WTC11 (cell line): Measurements from ENCODE around the gene MRPL20.

ENCODE experiments used
- ETV6 ChIP-seq: sonication (generic); formaldehyde crosslinking; IDR thresholded peaks from 2 replicates; pipeline ENCODE4 v1.8.1; 2022; ENCODE audit warnings: mild to moderate bottlenecking, missing genetic modification reagents
- GRHL2 ChIP-seq: fragments of 250-450 bp; sonication (Bioruptor Pico); IDR thresholded peaks from 2 replicates; pipeline ENCODE4 v1.8.0; 2022; ENCODE audit warnings: mild to moderate bottlenecking, moderate library complexity; ENCODE audit not compliant: insufficient replicate concordance, severe bottlenecking
- MAX ChIP-seq: sonication (generic); formaldehyde crosslinking; IDR thresholded peaks from 2 replicates; pipeline ENCODE4 v1.8.0; 2022; ENCODE audit warnings: mild to moderate bottlenecking, missing genetic modification reagents
- MYBL2 ChIP-seq: sonication (generic); formaldehyde crosslinking; IDR thresholded peaks from 2 replicates; pipeline ENCODE4 v1.8.1; 2023; ENCODE audit warnings: mild to moderate bottlenecking, moderate library complexity, missing genetic modification reagents
- NR2C2 ChIP-seq: sonication (generic); formaldehyde crosslinking; IDR thresholded peaks from 2 replicates; pipeline ENCODE4 v1.8.0; 2022; ENCODE audit warnings: mild to moderate bottlenecking, missing genetic modification reagents
- RELA ChIP-seq: sonication (generic); formaldehyde crosslinking; IDR thresholded peaks from 2 replicates; pipeline ENCODE4 v1.8.1; 2022; ENCODE audit warnings: missing genetic modification reagents, mild to moderate bottlenecking, borderline replicate concordance
- RORB ChIP-seq: fragments of 250-450 bp; sonication (Bioruptor Pico); IDR thresholded peaks from 2 replicates; pipeline ENCODE4 v1.9.0; 2021; ENCODE audit warnings: mild to moderate bottlenecking
- SP1 ChIP-seq: sonication (generic); formaldehyde crosslinking; conservative IDR thresholded peaks from 2 replicates; pipeline ENCODE4 v1.8.1; 2022; ENCODE audit warnings: missing genetic modification reagents
- ZNF121 ChIP-seq: sonication (generic); formaldehyde crosslinking; IDR thresholded peaks from 2 replicates; pipeline ENCODE4 v1.8.0; 2023; ENCODE audit warnings: missing genetic modification reagents
- ZNF263 ChIP-seq: sonication (generic); formaldehyde crosslinking; IDR thresholded peaks from 2 replicates; pipeline ENCODE4 v1.8.1; 2022; ENCODE audit warnings: low read depth, mild to moderate bottlenecking, moderate library complexity, missing genetic modification reagents
- TF ChIP-seq, protein P1 (sequence below): fragments of 200-600 bp; IDR thresholded peaks from 2 replicates; pipeline ENCODE4 v1.8.0; 2022; ENCODE audit warnings: antibody characterized with exemption

DNA sequence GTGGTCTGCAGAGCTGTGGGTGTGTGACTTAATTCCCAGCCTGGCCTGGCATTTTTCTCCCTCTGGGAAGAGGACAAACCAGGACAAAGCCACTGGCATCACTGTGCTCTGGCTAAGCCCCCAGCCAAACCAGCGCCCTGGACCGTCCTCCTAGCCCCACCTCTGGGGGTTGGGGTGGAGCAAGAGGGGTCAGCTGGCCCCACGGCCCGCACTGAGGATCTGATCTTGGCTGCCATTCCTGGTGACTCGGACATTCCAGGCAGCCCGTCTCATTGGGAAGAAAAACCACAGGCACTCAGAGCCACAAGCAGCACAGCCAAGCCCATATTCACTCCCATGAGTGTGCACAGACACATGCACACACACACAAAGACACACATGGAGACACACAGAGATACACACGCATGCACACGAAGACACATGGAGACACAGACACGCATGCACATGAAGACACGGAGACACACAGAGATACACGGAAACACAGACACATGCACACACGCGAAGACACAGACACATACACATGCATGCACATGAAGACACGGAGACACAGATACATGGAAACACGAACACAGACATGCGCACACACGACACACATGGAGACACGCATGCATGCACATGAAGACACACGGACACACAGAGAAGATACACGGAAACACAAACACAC, 46.5 kb downstream of the MRPL20 start:
- no peak for TF ChIP-seq RORB (CRISPR knock-in tag)
- TF ChIP-seq, protein P1, sequence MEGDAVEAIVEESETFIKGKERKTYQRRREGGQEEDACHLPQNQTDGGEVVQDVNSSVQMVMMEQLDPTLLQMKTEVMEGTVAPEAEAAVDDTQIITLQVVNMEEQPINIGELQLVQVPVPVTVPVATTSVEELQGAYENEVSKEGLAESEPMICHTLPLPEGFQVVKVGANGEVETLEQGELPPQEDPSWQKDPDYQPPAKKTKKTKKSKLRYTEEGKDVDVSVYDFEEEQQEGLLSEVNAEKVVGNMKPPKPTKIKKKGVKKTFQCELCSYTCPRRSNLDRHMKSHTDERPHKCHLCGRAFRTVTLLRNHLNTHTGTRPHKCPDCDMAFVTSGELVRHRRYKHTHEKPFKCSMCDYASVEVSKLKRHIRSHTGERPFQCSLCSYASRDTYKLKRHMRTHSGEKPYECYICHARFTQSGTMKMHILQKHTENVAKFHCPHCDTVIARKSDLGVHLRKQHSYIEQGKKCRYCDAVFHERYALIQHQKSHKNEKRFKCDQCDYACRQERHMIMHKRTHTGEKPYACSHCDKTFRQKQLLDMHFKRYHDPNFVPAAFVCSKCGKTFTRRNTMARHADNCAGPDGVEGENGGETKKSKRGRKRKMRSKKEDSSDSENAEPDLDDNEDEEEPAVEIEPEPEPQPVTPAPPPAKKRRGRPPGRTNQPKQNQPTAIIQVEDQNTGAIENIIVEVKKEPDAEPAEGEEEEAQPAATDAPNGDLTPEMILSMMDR: no peak
- TF ChIP-seq ETV6 (CRISPR knock-in tag): no peak
- TF ChIP-seq SP1 (CRISPR knock-in tag): no peak
- no peak for TF ChIP-seq RELA (CRISPR knock-in tag)
- no peak for TF ChIP-seq MAX (CRISPR knock-in tag)
- TF ChIP-seq ZNF263 (CRISPR knock-in tag): no peak
- TF ChIP-seq ZNF121 (CRISPR knock-in tag): no peak
- no peak for TF ChIP-seq GRHL2 (CRISPR knock-in tag)
- TF ChIP-seq NR2C2 (CRISPR knock-in tag): no peak
- TF ChIP-seq MYBL2 (CRISPR knock-in tag): no peak
